ENCODE results near the gene FAM153A.
"Not testable (repeated sequence)": the region's sequence is repeated elsewhere in the genome, so short reads cannot be mapped to it uniquely, and the experiment has no call there.

GRCh38 chr5:177689011-177689610, 93.6 kb downstream of the FAM153A start:
- not testable (repeated sequence) for TF ChIP-seq CTCF (conservative IDR thresholded peaks at IDR 0.05; ENCODE audit: low read length); EZH2phosphoT487 (IDR thresholded peaks at IDR 0.05; ENCODE audit: borderline replicate concordance, low read depth, low read length)
